ENCODE results near the gene MAN1B1.

GRCh38 chr9:137140151-137141012 is 53.6 kb downstream of the MAN1B1 start:
- TF ChIP-seq POLR2A (IDR thresholded peaks at IDR 0.05; ENCODE audit: low read depth, low read length): no peak
- no peak for TF ChIP-seq TAF1 (IDR thresholded peaks at IDR 0.05; ENCODE audit: low read depth, low read length)
- TF ChIP-seq POLR2AphosphoS5 (IDR thresholded peaks at IDR 0.05; ENCODE audit: low read depth, low read length): no peak
- TF ChIP-seq PAX5 (IDR thresholded peaks at IDR 0.05; ENCODE audit: insufficient read depth, low read length, severe bottlenecking): no peak
- no peak for TF ChIP-seq SPI1 (IDR thresholded peaks at IDR 0.05; ENCODE audit: low read depth, low read length)
- TF ChIP-seq POU2F2 (IDR thresholded peaks at IDR 0.05; ENCODE audit: low read depth, low read length): no peak

Measured in GM12891 (cell line).